Measurements from ENCODE around the gene GNAS. TPM values are rescaled to one million over a fixed set of nuclear protein-coding genes. Genes with fewer than 3 reads are reported as not detected.

The GNAS gene
- total and polyA plus RNA-seq, 9 of the 15 experiments (the other 6 are each of a cell fraction or from before 2014, with no cell fraction given) = 128 to 648 (median 266) TPM

DNA sequence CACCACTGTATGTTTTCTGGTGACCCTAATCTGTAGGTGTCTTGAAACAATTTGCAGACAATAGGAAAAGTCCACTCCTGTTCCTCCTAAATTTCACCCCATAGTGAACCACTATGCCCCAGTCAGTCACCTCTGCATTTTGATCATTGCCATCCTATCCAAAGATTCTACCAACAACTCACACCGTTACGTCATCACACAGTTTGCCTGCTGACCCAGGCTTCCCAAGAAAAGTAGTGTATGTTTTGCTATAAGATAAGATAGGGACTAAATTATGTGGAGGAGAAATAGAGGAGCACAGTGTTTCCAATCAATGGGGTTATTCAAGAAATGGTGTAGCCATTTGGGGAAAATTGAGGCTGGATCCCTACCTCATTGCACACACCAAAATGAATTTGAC is 58.8 kb downstream of the GNAS start:
- H3K27me3 ChIP-seq (ENCODE audit: control insufficient read depth in 2 of 2, insufficient read depth in 2 of 2, low read length in 2 of 2) = no peaks in the 10 kb centered on the region
- peak; percentile 12; the same call in 2 of the 3 replicates for ATAC-seq
- H3K4me3 ChIP-seq = no peak overlapping the region
- H2AFZ ChIP-seq (ENCODE audit: low read depth, low read length) = no peak overlapping the region
- H3K9me3 ChIP-seq (replicated peaks; ENCODE audit: control insufficient read depth, insufficient read depth, low read depth, low read length) = no peaks in the 10 kb centered on the region
- H3K4me1 ChIP-seq (replicated peaks in 1 of 2; ENCODE audit: control insufficient read depth in 2 of 2, insufficient read depth in 2 of 2, low read length in 2 of 2) = peaks cover 5 to 19% of the 10 kb centered on the region in 2 experiments; a peak in 4 of 5 replicates
- no peaks in the 10 kb centered on the region for H3K79me2 ChIP-seq (ENCODE audit: control insufficient read depth, insufficient read depth, low read length)
- no TSS peak for BruUV-seq (replicated peaks)
- peaks cover 50% of the 10 kb centered on the region; the same call in 2 of the 3 replicates for H3K36me3 ChIP-seq (ENCODE audit: control insufficient read depth, insufficient read depth, low read length)
- no peak for DNase-seq (ENCODE audit: extremely low read depth in 1 of 4, low spot score in 3 of 4)
- ChIA-PET POLR2A (interaction anchor here (1.4 kb wide), 1 partner anchor 12 kb away, joined by 3 read pairs; no protein-coding TSS in a partner anchor), CTCF (ENCODE audit: low intra/inter-chr PET ratio) (no interaction called here)
- no peak overlapping the region for H3K9ac ChIP-seq (ENCODE audit: insufficient read depth in 1 of 2, low read depth in 2 of 2, low read length in 2 of 2)
- no peak overlapping the region for H3K27ac ChIP-seq (ENCODE audit: extremely low read depth, low read depth, low read length)
- no peaks in the 10 kb centered on the region for H3K9me1 ChIP-seq (ENCODE audit: control insufficient read depth, insufficient read depth, low read length)
- 53% methylated on average over 2 of the region's 2 CpGs for WGBS (ENCODE audit: insufficient coverage, low coverage, missing lambda C conversion rate)
- intact Hi-C loops (cut with micrococcal nuclease) = no loop called here
- no peak overlapping the region for H3K4me2 ChIP-seq (ENCODE audit: insufficient read depth, low read length)
- in situ Hi-C loops (cut with MboI) = no loop called here
- peaks cover 6% of the 10 kb centered on the region; the same call in 1 of the 2 replicates for H4K20me1 ChIP-seq (replicated peaks; ENCODE audit: control insufficient read depth, insufficient read depth, low read length)
- no peak for FAIRE-seq
- 0 out of 2 replicates have a peak, but pooled peaks have one; percentile 17 for TF ChIP-seq MYNN (IDR thresholded peaks at IDR 0.05)
- TF ChIP-seq MYNN (CRISPR knock-in tag; IDR thresholded peaks at IDR 0.05) = no peak
- TF ChIP-seq RBM34 (IDR thresholded peaks at IDR 0.05; ENCODE audit: borderline replicate concordance, insufficient read depth, low read length) = no peak
- TF ChIP-seq, protein P1, sequence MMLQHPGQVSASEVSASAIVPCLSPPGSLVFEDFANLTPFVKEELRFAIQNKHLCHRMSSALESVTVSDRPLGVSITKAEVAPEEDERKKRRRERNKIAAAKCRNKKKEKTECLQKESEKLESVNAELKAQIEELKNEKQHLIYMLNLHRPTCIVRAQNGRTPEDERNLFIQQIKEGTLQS (IDR thresholded peaks at IDR 0.05) = peak; percentile 71
- TF ChIP-seq, protein P1 (CRISPR knock-in tag; conservative IDR thresholded peaks at IDR 0.05) = no peak
- TF ChIP-seq TAF1 (IDR thresholded peaks at IDR 0.05; ENCODE audit: control insufficient read depth, extremely low read depth, insufficient read depth, low read length, severe bottlenecking) = no peak
- TF ChIP-seq, protein P2, sequence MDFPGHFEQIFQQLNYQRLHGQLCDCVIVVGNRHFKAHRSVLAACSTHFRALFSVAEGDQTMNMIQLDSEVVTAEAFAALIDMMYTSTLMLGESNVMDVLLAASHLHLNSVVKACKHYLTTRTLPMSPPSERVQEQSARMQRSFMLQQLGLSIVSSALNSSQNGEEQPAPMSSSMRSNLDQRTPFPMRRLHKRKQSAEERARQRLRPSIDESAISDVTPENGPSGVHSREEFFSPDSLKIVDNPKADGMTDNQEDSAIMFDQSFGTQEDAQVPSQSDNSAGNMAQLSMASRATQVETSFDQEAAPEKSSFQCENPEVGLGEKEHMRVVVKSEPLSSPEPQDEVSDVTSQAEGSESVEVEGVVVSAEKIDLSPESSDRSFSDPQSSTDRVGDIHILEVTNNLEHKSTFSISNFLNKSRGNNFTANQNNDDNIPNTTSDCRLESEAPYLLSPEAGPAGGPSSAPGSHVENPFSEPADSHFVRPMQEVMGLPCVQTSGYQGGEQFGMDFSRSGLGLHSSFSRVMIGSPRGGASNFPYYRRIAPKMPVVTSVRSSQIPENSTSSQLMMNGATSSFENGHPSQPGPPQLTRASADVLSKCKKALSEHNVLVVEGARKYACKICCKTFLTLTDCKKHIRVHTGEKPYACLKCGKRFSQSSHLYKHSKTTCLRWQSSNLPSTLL (IDR thresholded peaks at IDR 0.05) = no peak
- no peak for TF ChIP-seq CSDE1 (IDR thresholded peaks at IDR 0.05)
- TF ChIP-seq NFATC3 (IDR thresholded peaks at IDR 0.05) = no peak
- TF ChIP-seq POLR2A (conservative IDR thresholded peaks at IDR 0.05) = peak; percentile 59; the same call in 1 of the 2 replicates
- TF ChIP-seq, protein P3, sequence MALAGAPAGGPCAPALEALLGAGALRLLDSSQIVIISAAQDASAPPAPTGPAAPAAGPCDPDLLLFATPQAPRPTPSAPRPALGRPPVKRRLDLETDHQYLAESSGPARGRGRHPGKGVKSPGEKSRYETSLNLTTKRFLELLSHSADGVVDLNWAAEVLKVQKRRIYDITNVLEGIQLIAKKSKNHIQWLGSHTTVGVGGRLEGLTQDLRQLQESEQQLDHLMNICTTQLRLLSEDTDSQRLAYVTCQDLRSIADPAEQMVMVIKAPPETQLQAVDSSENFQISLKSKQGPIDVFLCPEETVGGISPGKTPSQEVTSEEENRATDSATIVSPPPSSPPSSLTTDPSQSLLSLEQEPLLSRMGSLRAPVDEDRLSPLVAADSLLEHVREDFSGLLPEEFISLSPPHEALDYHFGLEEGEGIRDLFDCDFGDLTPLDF (CRISPR knock-in tag; IDR thresholded peaks at IDR 0.05) = no peak
- TF ChIP-seq FOS (IDR thresholded peaks at IDR 0.05; ENCODE audit: extremely low read depth, insufficient read length) = no peak
- peak; percentile 51; the same call in 1 of the 2 replicates for TF ChIP-seq SUPT5H (IDR thresholded peaks at IDR 0.05)
- TF ChIP-seq POLR2AphosphoS5 (IDR thresholded peaks at IDR 0.05; ENCODE audit: control insufficient read depth, insufficient read depth, low read depth, low read length) = peak; percentile 20; the same call in 1 of the 2 replicates
- TF ChIP-seq CREBBP (IDR thresholded peaks at IDR 0.05; ENCODE audit: low read depth, low read length) = no peak
- peak; percentile 52 for TF ChIP-seq POLR2B (IDR thresholded peaks at IDR 0.05; ENCODE audit: low read depth, partially characterized antibody)
- no peak for TF ChIP-seq ZNF699 (CRISPR knock-in tag; IDR thresholded peaks at IDR 0.05; ENCODE audit: insufficient replicate concordance)
- TF ChIP-seq TCF7 (IDR thresholded peaks at IDR 0.05; ENCODE audit: borderline replicate concordance) = no peak
- no peak for TF ChIP-seq HNRNPUL1 (IDR thresholded peaks at IDR 0.05; ENCODE audit: low read length)
- TF ChIP-seq, protein P4, sequence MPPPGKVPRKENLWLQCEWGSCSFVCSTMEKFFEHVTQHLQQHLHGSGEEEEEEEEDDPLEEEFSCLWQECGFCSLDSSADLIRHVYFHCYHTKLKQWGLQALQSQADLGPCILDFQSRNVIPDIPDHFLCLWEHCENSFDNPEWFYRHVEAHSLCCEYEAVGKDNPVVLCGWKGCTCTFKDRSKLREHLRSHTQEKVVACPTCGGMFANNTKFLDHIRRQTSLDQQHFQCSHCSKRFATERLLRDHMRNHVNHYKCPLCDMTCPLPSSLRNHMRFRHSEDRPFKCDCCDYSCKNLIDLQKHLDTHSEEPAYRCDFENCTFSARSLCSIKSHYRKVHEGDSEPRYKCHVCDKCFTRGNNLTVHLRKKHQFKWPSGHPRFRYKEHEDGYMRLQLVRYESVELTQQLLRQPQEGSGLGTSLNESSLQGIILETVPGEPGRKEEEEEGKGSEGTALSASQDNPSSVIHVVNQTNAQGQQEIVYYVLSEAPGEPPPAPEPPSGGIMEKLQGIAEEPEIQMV (tag; conservative IDR thresholded peaks at IDR 0.05; ENCODE audit: low read depth) = no peak
